GM12892 (cell line): Measurements from ENCODE around the gene TPH2. TPM values are rescaled to one million over a fixed set of nuclear protein-coding genes. Genes with fewer than 3 reads are reported as not detected.

Experiments used
- DNase-seq: peaks from one replicate; pipeline ENCODE4 v3.0.0; 2011; ENCODE audit not compliant: insufficient read length
- FAIRE-seq: peaks from 2 replicates; lab custom pipeline; 2011; peaks lifted over from hg19 to GRCh38; lab: Jason Lieb, UNC
- POLR2A ChIP-seq: IDR thresholded peaks from 2 replicates; pipeline ENCODE4 v1.6.1; 2011; ENCODE audit warnings: low read depth, low read length, control low read depth
- POLR2AphosphoS5 ChIP-seq: IDR thresholded peaks from 2 replicates; pipeline ENCODE4 v1.6.1; 2011; ENCODE audit warnings: low read depth, low read length, control low read depth
- TAF1 ChIP-seq: IDR thresholded peaks from 2 replicates; pipeline ENCODE4 v1.6.1; 2011; ENCODE audit warnings: low read depth, mild to moderate bottlenecking, control low read depth, low read length, borderline replicate concordance
- polyA plus RNA-seq: library from polyadenylated mRNA; unstranded; fragments of >200 nt; gene quantifications from one replicate; pipeline ENCODE4 v1.2.1, GENCODE V29; 2012; ENCODE audit warnings: missing spikeins, inconsistent platforms; ENCODE audit not compliant: missing spikeins

TPH2 gene
- not detected for polyA plus RNA-seq

DNA sequence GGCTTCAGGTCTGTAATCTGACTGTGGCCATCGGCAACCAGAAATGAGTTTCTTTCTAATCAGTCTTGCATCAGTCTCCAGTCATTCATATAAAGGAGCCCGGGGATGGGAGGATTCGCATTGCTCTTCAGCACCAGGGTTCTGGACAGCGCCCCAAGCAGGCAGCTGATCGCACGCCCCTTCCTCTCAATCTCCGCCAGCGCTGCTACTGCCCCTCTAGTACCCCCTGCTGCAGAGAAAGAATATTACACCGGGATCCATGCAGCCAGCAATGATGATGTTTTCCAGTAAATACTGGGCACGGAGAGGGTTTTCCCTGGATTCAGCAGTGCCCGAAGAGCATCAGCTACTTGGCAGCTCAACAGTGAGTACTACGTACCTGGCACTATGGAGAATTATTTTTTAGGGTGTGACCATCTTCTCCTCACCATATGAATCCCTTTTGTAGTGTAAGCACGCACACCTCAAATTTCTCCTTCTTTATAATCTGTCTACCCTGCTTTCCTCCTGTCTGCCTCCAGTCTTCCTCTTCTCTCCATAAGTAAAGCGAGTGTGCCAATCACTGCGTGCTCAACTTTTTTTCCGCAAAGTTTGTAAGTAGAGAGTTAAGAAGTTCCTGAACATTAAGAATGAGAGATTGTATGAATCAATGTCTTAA lies at the start of gene TPH2:
TSS of gene TPH2 (plus strand) at position 118 of the 658 bp plus-strand sequence. CDS start at position 260, 142 bp downstream.
- peak; percentile 0 for DNase-seq
- TF ChIP-seq POLR2A, result no peak
- no peak for TF ChIP-seq TAF1
- no peak for TF ChIP-seq POLR2AphosphoS5
- peak; percentile 54 for FAIRE-seq

DNA sequence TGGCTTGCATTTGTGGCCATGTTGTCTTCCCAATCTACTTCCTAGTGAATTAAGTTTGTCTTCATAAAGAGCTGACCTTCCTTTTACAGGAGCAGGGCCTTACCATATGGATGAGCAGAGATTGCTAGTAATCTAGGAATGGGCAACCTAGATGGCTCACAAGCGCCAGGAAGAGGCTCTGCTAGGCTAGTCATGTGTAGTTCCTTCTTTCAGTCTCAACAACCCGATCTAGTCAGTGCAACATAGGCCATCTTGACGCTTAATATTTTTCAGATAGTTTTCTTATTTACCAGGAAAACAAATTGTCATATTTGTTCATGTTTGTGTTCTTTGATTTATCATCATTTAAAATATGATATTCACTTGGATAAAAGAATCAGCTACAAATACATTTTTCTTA lies 48.2 kb upstream of the TPH2 start:
- FAIRE-seq (peak; percentile 46), DNase-seq (no peak)
- TF ChIP-seq POLR2AphosphoS5, result no peak
- no peak for TF ChIP-seq POLR2A
- TF ChIP-seq TAF1, result no peak

GRCh38 chr12:71892059-71892458 lies 46.6 kb upstream of the TPH2 start:
- no peak for FAIRE-seq
- no peak for DNase-seq
- no peak for TF ChIP-seq POLR2A
- no peak for TF ChIP-seq POLR2AphosphoS5
- TF ChIP-seq TAF1, result no peak

GRCh38 chr12:71896205-71896882 lies 42.3 kb upstream of the TPH2 start:
- DNase-seq, result no peak
- TF ChIP-seq POLR2AphosphoS5, result no peak
- no peak for TF ChIP-seq TAF1
- TF ChIP-seq POLR2A, result no peak
- no peak for FAIRE-seq

GRCh38 chr12:71900091-71900490 lies 38.6 kb upstream of the TPH2 start:
- no peak for TF ChIP-seq TAF1
- TF ChIP-seq POLR2A, result no peak
- TF ChIP-seq POLR2AphosphoS5, result no peak
- no peak for DNase-seq
- FAIRE-seq, result peak; percentile 33

DNA sequence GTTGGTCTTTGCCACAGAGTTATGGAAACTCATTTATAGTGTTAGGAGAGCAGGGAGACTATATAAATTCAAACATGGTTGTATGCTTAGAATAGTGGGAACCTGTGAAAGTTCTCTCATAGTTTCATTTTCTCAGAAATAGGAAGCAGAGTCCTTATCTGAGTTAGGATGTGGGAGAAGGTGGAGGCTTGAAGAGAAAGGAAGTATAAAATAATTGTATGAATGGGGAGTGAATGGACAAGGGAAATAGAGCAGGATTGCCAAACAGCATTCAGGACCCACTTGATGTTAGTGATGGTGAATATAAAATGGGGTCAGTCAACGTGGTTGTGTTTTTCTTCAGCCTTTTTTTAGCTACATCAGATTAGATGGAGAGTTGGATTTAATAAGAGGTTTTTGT lies 34.0 kb upstream of the TPH2 start:
- TF ChIP-seq TAF1 (no peak), POLR2A (no peak), POLR2AphosphoS5 (no peak)
- FAIRE-seq (no peak), DNase-seq (no peak)

DNA sequence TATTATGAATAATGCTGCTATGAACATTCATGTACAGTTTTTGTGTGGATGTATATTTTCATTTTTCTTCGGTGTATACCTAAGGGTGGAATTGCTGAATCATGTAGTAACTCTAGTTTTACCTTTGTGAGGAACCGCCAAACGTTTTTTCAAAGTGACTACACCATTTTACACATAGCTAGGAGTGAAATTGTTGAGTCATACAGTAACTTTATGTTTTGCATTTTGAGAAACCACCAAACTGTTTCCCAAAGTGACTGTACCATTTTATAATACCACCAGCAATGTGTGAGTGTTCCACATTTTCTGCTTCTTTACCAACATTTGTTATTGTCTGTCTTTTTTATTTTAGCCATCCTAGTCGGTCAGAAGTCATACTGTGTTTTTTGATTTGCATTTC lies 3.1 kb upstream of the TPH2 start:
- DNase-seq (no peak), FAIRE-seq (peak; percentile 69)

DNA sequence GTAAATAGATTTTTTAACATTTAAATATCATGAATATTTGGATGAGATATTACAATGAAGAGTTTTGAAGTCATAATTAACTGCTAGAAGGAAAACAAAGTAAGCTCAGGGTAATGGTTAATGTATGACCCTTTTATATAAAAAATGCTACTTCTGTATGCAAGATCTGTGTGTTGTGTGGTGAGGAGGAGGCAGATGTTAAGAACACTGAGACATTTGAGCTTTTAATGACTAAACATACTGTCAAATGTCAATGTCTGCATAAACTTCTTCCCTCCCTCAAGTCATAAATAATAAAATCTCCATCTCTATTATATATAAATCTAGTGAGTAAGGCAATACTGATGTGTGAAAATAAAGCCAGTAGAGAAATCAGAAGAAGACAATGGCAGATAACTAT lies 1.4 kb downstream of the TPH2 start:
- TF ChIP-seq POLR2A (no peak), TAF1 (no peak), POLR2AphosphoS5 (no peak)
- DNase-seq (no peak), FAIRE-seq (no peak)

More for the DNA sequence above, 3.1 kb upstream of the TPH2 start:
- no peak for TF ChIP-seq TAF1
- no peak for TF ChIP-seq POLR2AphosphoS5
- no peak for TF ChIP-seq POLR2A

DNA sequence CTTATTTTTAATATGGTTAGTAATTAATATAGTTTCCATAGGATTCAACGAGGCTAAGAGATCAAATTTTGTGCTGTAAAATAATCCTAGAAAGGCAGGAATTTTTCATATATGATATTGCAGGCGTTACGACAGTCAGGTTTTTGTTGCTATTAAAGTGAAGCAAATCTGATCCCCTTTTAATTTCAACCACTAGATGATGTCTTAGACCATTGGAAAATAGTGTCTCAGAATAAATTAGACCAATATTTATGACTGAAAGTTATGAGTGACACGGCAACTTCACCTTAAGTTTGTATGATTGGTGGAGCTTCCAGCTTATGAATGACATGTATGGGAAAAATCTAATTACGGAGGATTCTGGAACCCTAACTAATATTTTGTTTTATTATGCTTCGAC lies 2.5 kb downstream of the TPH2 start:
- FAIRE-seq, result no peak
- TF ChIP-seq TAF1 (no peak), POLR2AphosphoS5 (no peak), POLR2A (no peak)
- DNase-seq, result no peak

DNA sequence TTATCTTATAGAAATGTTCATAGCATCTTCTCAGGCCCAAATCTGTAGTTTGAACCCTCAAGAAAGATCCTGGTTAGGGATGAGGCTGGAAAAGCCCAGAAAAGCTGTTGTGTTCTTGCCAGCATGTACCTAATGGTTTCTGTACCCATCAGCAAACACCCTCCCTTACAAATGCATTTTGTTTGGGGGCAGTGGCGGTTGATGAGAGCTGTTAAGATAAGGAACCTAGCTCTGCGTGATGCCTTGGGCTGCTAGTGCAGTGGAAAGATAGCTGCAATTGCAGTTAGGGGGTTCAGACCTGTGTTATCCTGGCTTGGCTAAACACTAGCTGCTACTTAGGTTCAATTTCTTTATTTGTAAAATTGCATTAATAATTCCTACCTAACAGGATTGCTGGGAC lies 3.6 kb downstream of the TPH2 start:
- DNase-seq (no peak), FAIRE-seq (no peak)
- TF ChIP-seq POLR2AphosphoS5 (no peak), TAF1 (no peak), POLR2A (no peak)

- FAIRE-seq (no peak), DNase-seq (no peak)
- TF ChIP-seq POLR2A (no peak), TAF1 (no peak), POLR2AphosphoS5 (no peak)
Measured at GRCh38 chr12:71942703-71943102, 4.1 kb downstream of the TPH2 start.

GRCh38 chr12:71945121-71945520 lies 6.5 kb downstream of the TPH2 start:
- no peak for TF ChIP-seq POLR2AphosphoS5
- no peak for TF ChIP-seq TAF1
- no peak for TF ChIP-seq POLR2A
- FAIRE-seq (no peak), DNase-seq (no peak)
